Measurements from ENCODE around the gene TMPRSS13. TPM values are rescaled to one million over a fixed set of nuclear protein-coding genes. Genes with fewer than 3 reads are reported as not detected.

Gene TMPRSS13
- total and polyA plus RNA-seq, 9 of the 15 experiments (the other 6 are each of a cell fraction or from before 2014, with no cell fraction given), result 0.11 to 0.29 (median 0.15) TPM

- POLR2A ChIA-PET, result no interaction called here
- FAIRE-seq (no peak), DNase-seq (ENCODE audit: extremely low read depth in 1 of 4, low spot score in 3 of 4) (no peak), ATAC-seq (no peak)
- peaks cover 17 to 26% of the 10 kb centered on the region in 2 experiments; a peak in 4 of 5 replicates for H3K27me3 ChIP-seq (ENCODE audit: control insufficient read depth in 2 of 2, insufficient read depth in 2 of 2, low read length in 2 of 2)
- 0 out of 4 replicates have a peak overlapping the region, but pooled peaks of 1 of the 2 experiments have one; percentile 20 for H3K9ac ChIP-seq (ENCODE audit: insufficient read depth in 1 of 2, low read depth in 2 of 2, low read length in 2 of 2)
- no peak overlapping the region for H2AFZ ChIP-seq (ENCODE audit: low read depth, low read length)
- H3K9me3 ChIP-seq (replicated peaks; ENCODE audit: control insufficient read depth, insufficient read depth, low read depth, low read length), result no peaks in the 10 kb centered on the region
- H3K4me2 ChIP-seq (ENCODE audit: insufficient read depth, low read length), result no peak overlapping the region
- H3K9me1 ChIP-seq (ENCODE audit: control insufficient read depth, insufficient read depth, low read length), result peaks cover 2% of the 10 kb centered on the region
- no peaks in the 10 kb centered on the region for H3K4me1 ChIP-seq (replicated peaks in 1 of 2; ENCODE audit: control insufficient read depth in 2 of 2, insufficient read depth in 2 of 2, low read length in 2 of 2)
- H3K27ac ChIP-seq (ENCODE audit: extremely low read depth, low read depth, low read length), result no peak overlapping the region
- BruUV-seq (replicated peaks), result no TSS peak
- H3K79me2 ChIP-seq (ENCODE audit: control insufficient read depth, insufficient read depth, low read length), result no peaks in the 10 kb centered on the region
- H3K4me3 ChIP-seq, result no peak overlapping the region
- CTCF ChIA-PET (ENCODE audit: low intra/inter-chr PET ratio), result no interaction called here
- in situ Hi-C loops (cut with MboI), result no loop called here
- TF ChIP-seq ZNF24 (IDR thresholded peaks at IDR 0.05), result peak; percentile 89
- TF ChIP-seq ZNF165 (CRISPR knock-in tag; IDR thresholded peaks at IDR 0.05; ENCODE audit: borderline replicate concordance), result no peak
- no peaks in the 10 kb centered on the region for H3K36me3 ChIP-seq (ENCODE audit: control insufficient read depth, insufficient read depth, low read length)
- 0 out of 2 replicates have a peak, but pooled peaks cover 3% of the 10 kb centered on the region for H4K20me1 ChIP-seq (replicated peaks; ENCODE audit: control insufficient read depth, insufficient read depth, low read length)
- intact Hi-C loops (cut with micrococcal nuclease), result loop anchor here (5.0 kb wide), 1 partner anchor 127 kb away; no protein-coding TSS in a partner anchor
- 19% methylated on average over 11 of the region's 11 CpGs for whole genome bisulfite sequencing (ENCODE audit: insufficient coverage, low coverage, missing lambda C conversion rate)
Observed at GRCh38 chr11:117925198-117925925, 3.8 kb downstream of the TMPRSS13 start.

- ChIA-PET POLR2A (no interaction called here), CTCF (ENCODE audit: low intra/inter-chr PET ratio) (no interaction called here)
- DNase-seq (ENCODE audit: extremely low read depth in 1 of 4, low spot score in 3 of 4), result no peak
- Histone ChIP-seq H3K9ac (ENCODE audit: insufficient read depth in 1 of 2, low read depth in 2 of 2, low read length in 2 of 2) (peak overlapping the region in 1 of 2 experiments; percentile 33; a peak in 1 of 4 replicates), H3K9me3 (replicated peaks; ENCODE audit: control insufficient read depth, insufficient read depth, low read depth, low read length) (no peaks in the 10 kb centered on the region), H3K9me1 (ENCODE audit: control insufficient read depth, insufficient read depth, low read length) (peaks cover 2% of the 10 kb centered on the region), H3K4me1 (replicated peaks in 1 of 2; ENCODE audit: control insufficient read depth in 2 of 2, insufficient read depth in 2 of 2, low read length in 2 of 2) (no peaks in the 10 kb centered on the region), H2AFZ (ENCODE audit: low read depth, low read length) (no peak overlapping the region), H3K4me2 (ENCODE audit: insufficient read depth, low read length) (no peak overlapping the region), H4K20me1 (replicated peaks; ENCODE audit: control insufficient read depth, insufficient read depth, low read length) (0 out of 2 replicates have a peak, but pooled peaks cover 3% of the 10 kb centered on the region), H3K36me3 (ENCODE audit: control insufficient read depth, insufficient read depth, low read length) (no peaks in the 10 kb centered on the region), H3K4me3 (no peak overlapping the region), H3K27me3 (ENCODE audit: control insufficient read depth in 2 of 2, insufficient read depth in 2 of 2, low read length in 2 of 2) (peaks cover 16 to 32% of the 10 kb centered on the region in 2 experiments; a peak in 3 of 5 replicates), H3K27ac (ENCODE audit: extremely low read depth, low read depth, low read length) (no peak overlapping the region), H3K79me2 (ENCODE audit: control insufficient read depth, insufficient read depth, low read length) (no peaks in the 10 kb centered on the region)
- no TSS peak for BruUV-seq (replicated peaks)
- no peak for ATAC-seq
- in situ Hi-C loops (cut with MboI) (no loop called here), intact Hi-C loops (cut with micrococcal nuclease) (loop anchor here (5.0 kb wide), 1 partner anchor 128 kb away; no protein-coding TSS in a partner anchor)
- 15% methylated on average over 10 of the region's 11 CpGs for WGBS (ENCODE audit: insufficient coverage, low coverage, missing lambda C conversion rate)
- no peak for FAIRE-seq
- no peak for TF ChIP-seq PHF20 (IDR thresholded peaks at IDR 0.05; ENCODE audit: partially characterized antibody)
- TF ChIP-seq HDGF (IDR thresholded peaks at IDR 0.05), result no peak
- no peak for TF ChIP-seq RAD51 (IDR thresholded peaks at IDR 0.05; ENCODE audit: borderline replicate concordance, low read depth)
- TF ChIP-seq PKNOX1 (IDR thresholded peaks at IDR 0.05), result no peak
- TF ChIP-seq E2F1 (CRISPR knock-in tag; IDR thresholded peaks at IDR 0.05), result no peak
- no peak for TF ChIP-seq GATAD2A (IDR thresholded peaks at IDR 0.05)
- no peak for TF ChIP-seq TFAM (CRISPR knock-in tag; conservative IDR thresholded peaks at IDR 0.05)
- no peak for TF ChIP-seq TRIM25 (IDR thresholded peaks at IDR 0.05; ENCODE audit: borderline replicate concordance)
- TF ChIP-seq PRMT5 (CRISPR knock-in tag; IDR thresholded peaks at IDR 0.05), result no peak
- TF ChIP-seq CREBBP (IDR thresholded peaks at IDR 0.05; ENCODE audit: low read depth, low read length), result no peak
Observed at GRCh38 chr11:117924631-117925170, 4.5 kb downstream of the TMPRSS13 start.

Data from K562 (cell line).